ENCODE measurements around the gene MLLT1. TPM values are rescaled to one million over a fixed set of nuclear protein-coding genes. Genes with fewer than 3 reads are reported as not detected.

Gene MLLT1
- total and polyA plus RNA-seq, 2 of the 8 experiments (the other 6 are each of a cell fraction or from before 2014, with no cell fraction given) = 18.8 to 45.1 TPM

- no peak for TF ChIP-seq E2F6 (IDR thresholded peaks at IDR 0.05)
- no peak for TF ChIP-seq POLR2A (IDR thresholded peaks at IDR 0.05; ENCODE audit: control extremely low read depth in 1 of 2, low read depth in 2 of 2, low read length in 2 of 2)
- TF ChIP-seq POLR2AphosphoS5 (IDR thresholded peaks at IDR 0.05; ENCODE audit: low read depth, low read length) = no peak
- no peak for TF ChIP-seq EZH2 (IDR thresholded peaks at IDR 0.05; ENCODE audit: low read depth, low read length, severe bottlenecking)
- TF ChIP-seq TAF7 (optimal IDR thresholded peaks at IDR 0.05; ENCODE audit: borderline replicate concordance, low read depth, low read length) = no peak
- TF ChIP-seq CBX5 (IDR thresholded peaks at IDR 0.05; ENCODE audit: low read depth, low read length) = no peak
- TF ChIP-seq SP2 (IDR thresholded peaks at IDR 0.05; ENCODE audit: low read length) = no peak
- TF ChIP-seq SRF (IDR thresholded peaks at IDR 0.05; ENCODE audit: low read depth, low read length) = no peak
- no peak for TF ChIP-seq TAF1 (IDR thresholded peaks at IDR 0.05; ENCODE audit: low read depth, low read length)
Measured at GRCh38 chr19:6233827-6234511, 45.8 kb downstream of the MLLT1 start (continued).
